A549 (cell line): ENCODE measurements around the gene ATG2A.

ENCODE experiments used
- BHLHE40 ChIP-seq: IDR thresholded peaks from 2 replicates; pipeline ENCODE4 v1.6.1; 2012; ENCODE audit warnings: low read depth, low read length, inconsistent platforms
- CHD4 ChIP-seq: fragments of 200-600 bp; sonication (generic); IDR thresholded peaks from 2 replicates; pipeline ENCODE4 v1.6.1; 2016; ENCODE audit warnings: antibody characterized with exemption, mild to moderate bottlenecking, borderline replicate concordance
- CTCF ChIP-seq: fragments of >200 bp; sonication (Bioruptor Twin); formaldehyde crosslinking; IDR thresholded peaks from 3 replicates; pipeline ENCODE4 v1.5.1; 2016
- EP300 ChIP-seq, 2 experiments: fragments of >200 bp; sonication (Bioruptor Twin); formaldehyde crosslinking; IDR thresholded peaks; 2 replicates in 1 of 2; 3 replicates in 1 of 2; pipeline ENCODE4 v1.6.1; 2016 to 2017
- JUN ChIP-seq, 2 experiments: fragments of >200 bp; sonication (Bioruptor Twin); formaldehyde crosslinking; IDR thresholded peaks; 2 replicates in 1 of 2; 3 replicates in 1 of 2; pipeline ENCODE4 v1.6.1; 2016 to 2017
- JUNB ChIP-seq: fragments of >200 bp; sonication (Bioruptor Twin); formaldehyde crosslinking; IDR thresholded peaks from 2 replicates; pipeline ENCODE4 v1.6.1; 2016
- NR3C1 ChIP-seq: fragments of >200 bp; sonication (Bioruptor Twin); formaldehyde crosslinking; IDR thresholded peaks from 3 replicates; pipeline ENCODE4 v1.6.1; 2017
- POLR2A ChIP-seq: IDR thresholded peaks from 2 replicates; pipeline ENCODE4 v1.6.1; 2012; ENCODE audit warnings: mild to moderate bottlenecking, low read length
- POLR2AphosphoS2 ChIP-seq: conservative IDR thresholded peaks from 2 replicates; pipeline ENCODE4 v1.6.1; 2012; ENCODE audit warnings: low read length, improper control_type of control experiment, inconsistent platforms
- USF2 ChIP-seq: fragments of 450-650 bp; IDR thresholded peaks from 2 replicates; pipeline ENCODE4 v1.6.1; 2014; ENCODE audit warnings: antibody characterized with exemption

- TF ChIP-seq USF2 (no peak), POLR2AphosphoS2 (no peak), NR3C1 (no peak), JUN (IDR thresholded peaks at IDR 0.05) (no peak), CTCF (no peak), EP300 (IDR thresholded peaks at IDR 0.05) (no peak), POLR2A (no peak), JUNB (no peak), CHD4 (no peak), BHLHE40 (no peak)
These were observed 53.5 kb downstream of the ATG2A start for GRCh38 chr11:64863391-64864060.
